OCI-LY1 (cell line): ENCODE data around the gene FAM9C.

Source experiments
- CTCF ChIP-seq: fragments of 200-600 bp; sonication (generic), shearing (Covaris generic); IDR thresholded peaks from 2 replicates; pipeline ENCODE4 v1.5.1; 2017; ENCODE audit warnings: mild to moderate bottlenecking, antibody characterized with exemption, low read length, moderate library complexity, mixed read lengths
- EZH2 ChIP-seq: fragments of 200-600 bp; sonication (generic), shearing (Covaris generic); IDR thresholded peaks from 2 replicates; pipeline ENCODE4 v1.8.0; 2017; ENCODE audit warnings: borderline replicate concordance, mixed run types, mild to moderate bottlenecking, antibody characterized with exemption, low read length, moderate library complexity, mixed read lengths

- TF ChIP-seq CTCF = no peak
- TF ChIP-seq EZH2 = no peak
Observed at GRCh38 chrX:13051529-13052172, 7.2 kb upstream of the FAM9C start.
